Tibial nerve (tissue), 3 donors: Measurements from ENCODE around the gene COASY.
"Not testable (repeated sequence)": the region's sequence is repeated elsewhere in the genome, so short reads cannot be mapped to it uniquely, and the experiment has no call there.

Source experiments
- POLR2A ChIP-seq, 2 donors: fragments of 450-650 bp; IDR thresholded peaks; one replicate each; pipeline ENCODE4 v1.6.1; 2017; ENCODE audit warnings: antibody characterized with exemption in 2 of 2, mild to moderate bottlenecking in 2 of 2, moderate library complexity in 2 of 2
- TF ChIP-seq, protein P1 (sequence below), 5 experiments: fragments of 200-600 bp in 3 of 5; fragments of 450-650 bp in 2 of 5; sonication (generic) in 3 of 5; IDR thresholded peaks; one replicate each; pipeline ENCODE4 v1.5.1; 2016 to 2019; ENCODE audit warnings: antibody characterized with exemption in 5 of 5, mild to moderate bottlenecking in 3 of 5, moderate library complexity in 2 of 5

DNA sequence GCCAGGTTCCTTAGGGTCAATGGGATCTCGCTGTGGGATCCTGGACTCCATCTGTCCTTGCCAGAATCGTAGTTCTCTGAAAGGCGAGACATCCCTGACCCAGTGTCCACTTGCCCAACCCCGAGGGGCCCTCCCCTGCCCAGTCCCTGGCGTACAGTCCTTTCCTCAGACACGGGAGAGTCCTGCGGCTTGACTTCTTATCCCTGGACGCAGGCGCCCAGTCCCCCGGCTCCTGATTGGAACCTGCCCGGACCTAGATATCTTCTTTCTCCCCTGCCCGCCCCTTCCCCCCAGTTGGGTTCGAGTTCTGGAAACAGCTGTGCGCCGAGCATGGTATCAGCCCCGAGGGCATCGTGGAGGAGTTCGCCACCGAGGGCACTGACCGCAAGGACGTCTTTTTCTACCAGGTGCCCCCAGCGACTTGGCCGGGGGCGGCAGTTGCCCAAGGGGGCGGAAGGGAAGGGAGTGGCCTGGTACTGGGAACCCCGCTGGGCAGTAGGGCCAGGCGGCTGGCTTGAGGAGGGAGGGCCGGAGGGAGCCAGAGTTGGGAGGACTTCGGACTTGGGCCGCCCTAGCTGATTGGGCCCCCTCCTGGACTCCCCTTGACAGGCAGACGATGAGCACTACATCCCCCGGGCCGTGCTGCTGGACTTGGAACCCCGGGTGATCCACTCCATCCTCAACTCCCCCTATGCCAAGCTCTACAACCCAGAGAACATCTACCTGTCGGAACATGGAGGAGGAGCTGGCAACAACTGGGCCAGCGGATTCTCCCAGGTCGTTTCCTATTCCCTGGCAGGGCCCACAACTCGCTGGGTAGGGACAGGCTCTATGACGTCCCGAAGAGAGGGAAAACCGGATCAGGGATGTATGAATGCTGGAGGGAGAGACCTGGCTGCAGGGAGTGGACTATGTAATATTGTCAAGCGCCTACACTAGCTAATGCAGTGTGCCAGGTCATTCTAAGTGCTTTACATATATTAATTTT is 48.2 kb downstream of the COASY start:
- TF ChIP-seq, protein P1, sequence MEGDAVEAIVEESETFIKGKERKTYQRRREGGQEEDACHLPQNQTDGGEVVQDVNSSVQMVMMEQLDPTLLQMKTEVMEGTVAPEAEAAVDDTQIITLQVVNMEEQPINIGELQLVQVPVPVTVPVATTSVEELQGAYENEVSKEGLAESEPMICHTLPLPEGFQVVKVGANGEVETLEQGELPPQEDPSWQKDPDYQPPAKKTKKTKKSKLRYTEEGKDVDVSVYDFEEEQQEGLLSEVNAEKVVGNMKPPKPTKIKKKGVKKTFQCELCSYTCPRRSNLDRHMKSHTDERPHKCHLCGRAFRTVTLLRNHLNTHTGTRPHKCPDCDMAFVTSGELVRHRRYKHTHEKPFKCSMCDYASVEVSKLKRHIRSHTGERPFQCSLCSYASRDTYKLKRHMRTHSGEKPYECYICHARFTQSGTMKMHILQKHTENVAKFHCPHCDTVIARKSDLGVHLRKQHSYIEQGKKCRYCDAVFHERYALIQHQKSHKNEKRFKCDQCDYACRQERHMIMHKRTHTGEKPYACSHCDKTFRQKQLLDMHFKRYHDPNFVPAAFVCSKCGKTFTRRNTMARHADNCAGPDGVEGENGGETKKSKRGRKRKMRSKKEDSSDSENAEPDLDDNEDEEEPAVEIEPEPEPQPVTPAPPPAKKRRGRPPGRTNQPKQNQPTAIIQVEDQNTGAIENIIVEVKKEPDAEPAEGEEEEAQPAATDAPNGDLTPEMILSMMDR (IDR thresholded peaks at IDR 0.05): not testable (repeated sequence)
- TF ChIP-seq POLR2A (IDR thresholded peaks at IDR 0.05): not testable (repeated sequence)
